Left hindlimb (tissue), 1 donor: ENCODE data around the gene TYW1.
"Not testable (repeated sequence)": the region's sequence is repeated elsewhere in the genome, so short reads cannot be mapped to it uniquely, and the experiment has no call there.

Experiments used
- DNase-seq: peaks from one replicate; pipeline ENCODE4 v3.0.0-alpha.2; 2018

TYW1 gene

DNA sequence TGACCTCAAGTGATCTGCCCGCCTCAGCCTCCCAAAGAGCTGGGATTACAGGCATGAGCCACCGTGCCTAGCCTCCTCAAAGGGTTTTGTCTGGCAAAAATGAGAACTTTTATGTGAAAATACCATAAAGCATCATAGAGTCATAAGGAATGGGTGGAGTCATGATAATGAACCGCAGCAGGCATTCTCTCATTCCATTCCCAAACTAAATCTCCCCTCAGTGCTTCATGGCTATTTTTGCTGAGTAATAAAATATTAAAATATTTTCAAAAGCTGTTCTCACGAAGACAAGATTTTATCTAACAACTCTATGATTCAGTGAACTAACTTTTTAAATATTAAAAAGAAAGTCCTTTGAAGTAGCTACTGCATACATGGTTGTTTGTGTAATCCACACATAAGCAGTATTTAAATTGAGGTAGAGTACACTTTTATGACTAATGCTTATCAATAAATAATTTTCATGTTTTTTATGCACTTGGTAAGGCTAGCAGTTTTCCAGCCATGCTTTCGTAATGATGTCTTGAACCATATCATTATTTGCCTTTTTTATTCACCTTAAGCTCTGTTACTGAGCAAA is 195.6 kb downstream of the TYW1 start:
- not testable (repeated sequence) for DNase-seq

DNA sequence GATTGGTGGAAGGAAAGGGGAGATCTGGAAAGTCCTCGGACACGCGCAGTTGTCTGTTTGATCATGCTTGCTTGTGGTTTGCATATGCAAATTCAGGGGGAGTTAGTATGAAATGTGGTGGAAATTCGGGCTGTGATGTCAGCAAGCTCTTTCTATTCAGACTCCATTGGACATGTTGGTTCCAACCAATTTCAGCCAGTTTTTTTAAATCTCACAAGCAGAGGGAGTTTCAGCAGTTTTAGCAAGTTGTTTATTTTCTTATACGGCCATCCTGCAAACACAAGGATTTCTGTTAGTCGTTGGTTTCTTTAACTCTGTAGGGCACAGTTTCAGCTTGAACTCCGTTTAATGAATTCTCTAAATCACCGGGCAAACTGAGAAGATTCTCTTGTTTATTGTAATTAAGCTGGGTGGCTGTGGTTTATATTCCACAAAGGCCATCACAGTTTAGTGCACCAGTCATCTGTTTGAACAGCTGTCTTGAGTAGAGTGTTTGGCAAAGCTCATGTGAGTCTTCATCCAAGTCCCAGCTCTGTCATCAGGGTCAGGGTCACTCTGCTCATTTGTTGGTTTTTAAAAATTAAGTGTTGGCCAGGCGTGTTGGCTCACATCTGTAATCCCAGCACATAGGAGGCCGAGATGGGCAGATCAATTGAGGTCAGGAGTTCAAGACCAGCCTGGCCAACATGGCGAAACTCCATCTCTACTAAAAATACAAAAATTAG is 196.4 kb downstream of the TYW1 start:
- DNase-seq = peak; percentile 29

- not testable (repeated sequence) for DNase-seq
These were observed 199.5 kb downstream of the TYW1 start for GRCh38 chr7:67196176-67196575.

GRCh38 chr7:67198865-67199526 is 202.4 kb downstream of the TYW1 start:
- DNase-seq = not testable (repeated sequence)

DNA sequence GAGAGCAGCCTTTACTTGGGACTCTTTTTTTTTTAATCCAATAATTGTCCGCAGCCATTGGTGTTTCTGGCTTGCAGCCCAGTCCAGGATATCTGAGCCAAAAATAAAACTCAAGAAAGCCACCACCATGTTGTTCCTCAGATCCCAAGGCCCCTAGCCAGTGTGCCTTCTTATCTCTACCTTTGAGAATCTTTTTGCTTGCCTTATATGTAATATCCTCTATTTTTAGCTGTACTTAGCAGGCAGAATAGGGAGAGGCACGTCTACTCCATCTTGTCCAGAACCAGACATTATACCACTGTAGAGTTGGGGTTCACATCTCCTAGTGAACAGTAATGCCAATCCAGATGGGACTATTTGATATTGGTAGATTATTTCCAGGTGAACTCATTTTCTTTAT is 209.1 kb downstream of the TYW1 start:
- DNase-seq = not testable (repeated sequence)

- DNase-seq = no peak
These were observed 209.8 kb downstream of the TYW1 start for GRCh38 chr7:67206452-67206851.

DNA sequence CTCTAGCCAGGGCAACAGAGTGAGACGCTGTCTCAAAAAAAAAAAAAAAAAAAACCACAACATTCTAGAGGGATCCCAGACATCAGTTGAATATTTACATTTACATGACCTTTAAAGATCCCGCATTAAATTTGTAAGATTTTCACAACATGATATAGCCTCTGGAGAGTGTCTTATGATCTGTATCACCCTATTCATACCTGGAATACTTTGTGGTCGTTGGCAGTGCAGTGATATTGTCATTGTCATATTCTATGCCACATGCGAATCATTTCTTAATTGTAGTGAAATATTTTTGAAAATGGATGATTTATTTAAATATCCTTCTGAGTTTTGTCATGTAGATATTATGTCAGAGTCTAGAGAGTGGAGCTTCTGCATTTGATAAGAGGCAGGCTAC is 212.0 kb downstream of the TYW1 start:
- DNase-seq = not testable (repeated sequence)

DNA sequence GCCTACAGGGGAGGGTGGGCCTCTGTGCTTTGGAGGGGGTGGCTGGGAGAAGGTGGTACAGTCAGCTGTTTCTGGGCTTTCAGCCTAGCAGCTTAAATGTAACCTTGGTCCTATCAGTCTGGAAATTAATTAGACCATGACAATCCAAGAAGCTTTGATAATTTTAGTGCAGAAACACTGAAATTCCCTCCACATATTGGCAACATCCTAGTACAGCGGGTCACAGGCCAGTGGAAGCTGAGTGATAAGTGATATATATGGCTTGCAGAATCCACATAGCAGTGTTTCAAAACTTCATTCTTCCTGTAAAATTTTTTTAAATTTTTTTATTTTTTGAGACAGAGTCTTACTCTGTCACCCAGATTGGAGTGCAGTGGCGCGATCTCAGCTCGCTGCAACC is 212.6 kb downstream of the TYW1 start:
- no peak for DNase-seq

DNA sequence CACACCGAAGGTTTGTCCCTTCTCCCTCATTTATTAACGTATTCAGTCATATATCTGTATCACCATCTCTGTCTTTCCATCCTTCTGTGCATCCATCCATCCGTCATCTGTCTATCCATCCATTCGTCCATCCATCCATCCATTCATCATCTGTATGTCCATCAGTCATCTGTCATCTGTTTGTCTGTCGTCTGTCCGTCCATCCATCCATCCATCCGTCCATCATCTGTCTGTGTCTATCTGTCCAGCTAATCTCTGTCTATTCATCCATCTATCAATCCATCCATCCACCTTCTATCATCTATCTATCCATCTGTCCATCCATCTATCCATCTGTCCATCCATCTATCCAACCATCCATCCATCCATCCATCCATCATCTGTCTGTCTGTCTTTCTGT is 213.9 kb downstream of the TYW1 start:
- no peak for DNase-seq

- DNase-seq = not testable (repeated sequence)
These were observed 215.2 kb downstream of the TYW1 start for GRCh38 chr7:67211650-67212330.

- not testable (repeated sequence) for DNase-seq
These were observed 216.4 kb downstream of the TYW1 start for GRCh38 chr7:67213038-67213437.

GRCh38 chr7:67223551-67223950 is 226.9 kb downstream of the TYW1 start:
- not testable (repeated sequence) for DNase-seq

- not testable (repeated sequence) for DNase-seq
These were observed 229.8 kb downstream of the TYW1 start for GRCh38 chr7:67226340-67226907.

GRCh38 chr7:67226967-67227366 is 230.3 kb downstream of the TYW1 start:
- DNase-seq = not testable (repeated sequence)

DNA sequence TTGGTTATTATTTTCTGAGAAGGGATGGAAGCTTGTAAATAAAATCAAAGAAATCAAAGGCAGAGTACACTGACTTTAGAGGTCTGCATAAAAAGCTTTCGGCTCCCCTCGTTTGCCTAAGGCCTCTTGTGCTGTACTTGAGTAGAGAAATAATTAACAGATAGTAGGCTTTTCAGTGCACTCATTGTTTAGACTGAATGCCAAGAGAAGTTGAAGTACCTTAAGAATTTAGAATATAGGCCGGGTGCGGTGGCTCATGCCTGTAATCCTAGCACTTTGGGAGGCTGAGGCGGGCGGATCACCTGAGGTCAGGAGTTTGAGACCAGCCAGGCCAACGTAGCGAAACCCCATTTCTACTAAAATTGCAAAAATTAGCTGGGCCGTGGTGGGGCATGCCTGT is 232.4 kb downstream of the TYW1 start:
- DNase-seq = not testable (repeated sequence)

GRCh38 chr7:67230029-67230428 is 233.4 kb downstream of the TYW1 start:
- DNase-seq = not testable (repeated sequence)

DNA sequence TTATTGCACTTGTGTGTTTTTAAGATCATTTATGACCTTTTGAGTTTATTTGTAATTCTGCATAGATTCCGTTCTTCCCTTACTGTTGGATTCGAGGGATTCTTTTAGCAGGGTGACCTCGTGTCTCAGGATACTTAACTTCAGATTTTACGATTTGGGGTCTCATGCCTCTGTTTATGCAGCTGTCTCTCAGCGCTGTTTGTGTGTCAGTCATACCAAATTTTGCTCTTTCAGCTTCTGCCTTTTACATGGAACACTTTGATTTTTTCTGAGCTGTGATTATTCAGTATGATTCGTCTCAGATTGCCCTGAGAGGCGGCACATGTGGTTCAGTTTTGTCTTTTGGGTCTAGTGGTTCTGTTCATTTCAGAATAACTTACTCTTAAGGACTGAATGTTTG is 236.9 kb downstream of the TYW1 start:
- DNase-seq = not testable (repeated sequence)

DNA sequence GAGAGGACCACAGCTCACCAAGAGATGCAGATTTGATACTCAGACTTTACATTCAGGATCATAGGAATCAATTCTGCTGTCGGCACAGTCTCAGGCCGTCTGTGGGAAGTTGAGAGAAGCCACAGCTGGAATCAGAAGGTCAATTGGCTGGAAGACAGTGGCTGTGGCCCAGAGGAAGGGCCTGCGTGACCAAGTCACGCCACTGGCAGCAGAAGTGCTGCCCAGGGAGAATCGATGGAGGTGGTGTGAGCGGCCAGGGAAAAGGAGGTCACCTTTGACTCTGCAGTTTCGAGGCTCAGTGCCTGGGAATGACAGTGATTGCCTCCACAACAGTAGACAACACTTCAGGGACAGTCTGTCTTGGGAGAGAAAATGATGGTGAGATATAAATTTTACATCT is 239.6 kb downstream of the TYW1 start:
- not testable (repeated sequence) for DNase-seq

DNA sequence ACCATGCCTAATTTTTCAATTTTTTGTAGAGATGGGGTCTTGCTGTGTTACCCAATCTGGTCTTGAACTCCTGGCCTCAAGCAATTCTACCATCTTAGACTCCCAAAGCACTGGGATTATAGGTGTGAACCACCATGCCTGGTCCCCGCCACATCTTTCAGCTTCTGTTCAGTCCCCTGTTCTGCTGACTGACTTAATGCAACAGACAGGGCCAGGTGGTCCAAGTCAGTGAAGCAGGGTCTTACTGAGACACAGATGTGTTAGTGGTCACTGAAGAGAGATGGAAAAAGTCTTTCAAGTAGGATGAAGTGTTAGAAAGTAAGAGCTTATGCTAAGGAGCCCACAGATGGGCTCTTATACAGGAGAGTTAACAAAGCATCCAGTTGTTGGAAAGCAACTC is 246.2 kb downstream of the TYW1 start:
- not testable (repeated sequence) for DNase-seq

DNA sequence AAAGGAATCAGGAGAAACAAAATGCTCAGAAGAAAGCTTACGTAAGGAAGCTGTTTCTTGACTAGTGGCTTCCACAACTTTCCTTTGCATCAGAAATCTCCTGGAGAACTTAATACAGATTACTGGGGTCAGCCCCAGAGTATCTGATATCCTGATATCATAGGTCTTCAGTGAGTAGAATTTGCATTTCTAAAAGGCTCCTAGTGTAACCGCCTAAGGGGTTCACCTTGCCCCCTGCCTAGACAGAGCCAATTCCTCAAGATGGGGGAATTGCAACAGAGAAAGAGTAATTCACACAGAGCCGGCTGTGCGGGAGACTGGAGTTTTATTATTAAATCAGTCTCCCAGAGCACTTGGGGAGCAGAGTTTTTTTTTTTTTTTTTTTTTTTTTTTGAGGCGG is 251.7 kb downstream of the TYW1 start:
- DNase-seq = not testable (repeated sequence)

DNA sequence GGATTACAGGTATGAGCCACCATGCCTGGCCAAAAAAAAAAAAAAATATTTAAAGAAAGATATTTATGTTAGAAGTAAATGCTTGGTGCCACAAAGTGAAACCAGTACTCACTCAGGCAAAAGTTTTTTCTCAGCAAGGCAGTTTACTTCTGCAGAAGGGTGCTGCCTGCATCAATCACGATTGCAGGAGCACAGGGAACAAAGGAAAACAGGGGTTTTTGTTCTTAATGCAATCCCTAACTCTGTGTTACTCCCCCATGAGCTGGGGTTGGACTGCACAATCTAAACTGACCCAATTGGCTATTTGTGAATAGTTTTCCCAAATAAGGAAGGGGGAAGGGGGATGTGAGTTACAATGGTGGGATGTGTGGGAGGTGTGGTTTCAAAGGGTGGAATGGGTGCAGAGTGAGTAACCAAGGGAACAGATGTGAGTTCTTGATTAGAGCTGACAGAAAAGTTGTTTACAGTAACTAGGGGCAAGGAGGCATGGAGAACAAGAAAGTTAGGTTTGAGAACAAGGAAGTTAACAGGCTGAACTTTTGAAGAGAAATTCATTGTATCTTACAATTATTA is 255.4 kb downstream of the TYW1 start:
- DNase-seq = no peak

- not testable (repeated sequence) for DNase-seq
These were observed 258.4 kb downstream of the TYW1 start for GRCh38 chr7:67255076-67255475.

- DNase-seq = not testable (repeated sequence)
These were observed 261.1 kb downstream of the TYW1 start for GRCh38 chr7:67257779-67258178.
